A673 (cell line): ENCODE results near the gene NUP88.

Source experiments
- CTCF ChIP-seq: fragments of 300-800, 200-600 bp; sonication (generic); conservative IDR thresholded peaks from 2 replicates; pipeline ENCODE4 v1.5.1; 2017; ENCODE audit warnings: low read depth, mild to moderate bottlenecking, antibody characterized with exemption, low read length, moderate library complexity, mixed read lengths
- EZH2 ChIP-seq: fragments of 200-600 bp; sonication (generic); IDR thresholded peaks from 2 replicates; pipeline ENCODE4 v1.6.1; 2017; ENCODE audit warnings: borderline replicate concordance, low read depth, mild to moderate bottlenecking, mixed read lengths, antibody characterized with exemption, low read length; ENCODE audit not compliant: poor library complexity, severe bottlenecking

GRCh38 chr17:5355421-5356129 lies 63.9 kb downstream of the NUP88 start:
- TF ChIP-seq CTCF, result no peak
- TF ChIP-seq EZH2, result no peak
